Caco-2 (cell line): Measurements from ENCODE around the gene ATP12A. TPM values are rescaled to one million over a fixed set of nuclear protein-coding genes. Genes with fewer than 3 reads are reported as not detected.
A peak's percentile ranks its signal among the peaks of the same experiment; 100 is the strongest.

Experiments
- BruUV-seq: library from RNA; stranded (reverse); fragments of 400-500 nt; replicated peaks from 2 replicates; lab custom pipeline; 2021; lab: Mats Ljungman, UMichigan
- CTCF ChIA-PET: fragments of 300-600 bp; sonication (Branson Sonifier 250); formaldehyde crosslinking; loops from one replicate; lab custom pipeline; 2022; ENCODE audit warnings: antibody characterized with exemption; lab: Charles Lee
- POLR2A ChIA-PET: fragments of 300-600 bp; sonication (Branson Sonifier 250); formaldehyde crosslinking; loops from one replicate; lab custom pipeline; 2022; ENCODE audit warnings: antibody characterized with exemption; lab: Charles Lee
- DNase-seq, 2 experiments: peaks; one replicate each; pipeline versions ENCODE4 v3.0.0 to v3.0.0-alpha.2; 2020 to 2022
- H3K27me3 ChIP-seq: replicated peaks from 2 replicates; pipeline ENCODE4 v1.6.0; 2011; ENCODE audit warnings: low read length; ENCODE audit not compliant: control insufficient read depth, insufficient read depth
- H3K36me3 ChIP-seq: 2 replicates; pipeline ENCODE4 v1.5.1; 2011; ENCODE audit warnings: low read length; ENCODE audit not compliant: control insufficient read depth, insufficient read depth
- H3K4me1 ChIP-seq: fragments of 250-450 bp; sonication (Bioruptor Pico); 2 replicates; pipeline ENCODE4 v1.5.1; 2020; ENCODE audit warnings: mild to moderate bottlenecking
- H3K4me3 ChIP-seq: 2 replicates; pipeline ENCODE4 v1.5.1; 2011; ENCODE audit warnings: low read depth, mild to moderate bottlenecking, control low read depth, low read length
- H3K9me3 ChIP-seq: fragments of 250-450 bp; sonication (Bioruptor Pico); 2 replicates; pipeline ENCODE4 v1.5.1; 2020; ENCODE audit warnings: mild to moderate bottlenecking, moderate library complexity
- H3K27ac Mint-ChIP-seq: one replicate; pipeline ENCODE4 v1.8.0; 2022; ENCODE audit warnings: mixed read lengths; ENCODE audit not compliant: unreplicated experiment
- H3K27me3 Mint-ChIP-seq: one replicate; pipeline ENCODE4 v1.8.0; 2022; ENCODE audit warnings: mixed read lengths; ENCODE audit not compliant: insufficient read depth, unreplicated experiment
- H3K36me3 Mint-ChIP-seq: one replicate; pipeline ENCODE4 v1.8.0; 2022; ENCODE audit warnings: mild to moderate bottlenecking, mixed read lengths; ENCODE audit not compliant: insufficient read depth, unreplicated experiment
- H3K4me1 Mint-ChIP-seq: one replicate; pipeline ENCODE4 v1.8.0; 2022; ENCODE audit warnings: low read depth, mixed read lengths; ENCODE audit not compliant: unreplicated experiment
- H3K4me3 Mint-ChIP-seq: one replicate; pipeline ENCODE4 v1.8.0; 2022; ENCODE audit warnings: mild to moderate bottlenecking, moderate library complexity, mixed read lengths; ENCODE audit not compliant: unreplicated experiment
- H3K9me3 Mint-ChIP-seq: one replicate; pipeline ENCODE4 v1.8.0; 2022; ENCODE audit warnings: mixed read lengths; ENCODE audit not compliant: unreplicated experiment
- intact Hi-C: fragments of 100-400 bp; cut with micrococcal nuclease; formaldehyde crosslinking; loops from one replicate; pipeline ENCODE4 v1.10.0; 2022; ENCODE audit not compliant: unreplicated experiment
- total RNA-seq: library from RNA; stranded (reverse); gene quantifications from 2 replicates; pipeline ENCODE4 v1.2.3, GENCODE V29; 2022
- TF ChIP-seq, protein P1 (sequence below), 2 experiments: fragments of 200-600 bp in 1 of 2; IDR thresholded peaks; 1 replicate in 1 of 2; 2 replicates in 1 of 2; pipeline versions ENCODE4 v1.5.1 to v1.8.0; 2011 to 2022; ENCODE audit warnings: antibody characterized with exemption in 1 of 2, control low read depth in 1 of 2, inconsistent platforms in 1 of 2, low read depth in 1 of 2, low read length in 1 of 2, mild to moderate bottlenecking in 1 of 2, moderate library complexity in 1 of 2; ENCODE audit not compliant: insufficient read depth in 1 of 2, severe bottlenecking in 1 of 2, unreplicated experiment in 1 of 2

Gene ATP12A
- total RNA-seq, 1 experiment from 2014 or later: not detected

DNA sequence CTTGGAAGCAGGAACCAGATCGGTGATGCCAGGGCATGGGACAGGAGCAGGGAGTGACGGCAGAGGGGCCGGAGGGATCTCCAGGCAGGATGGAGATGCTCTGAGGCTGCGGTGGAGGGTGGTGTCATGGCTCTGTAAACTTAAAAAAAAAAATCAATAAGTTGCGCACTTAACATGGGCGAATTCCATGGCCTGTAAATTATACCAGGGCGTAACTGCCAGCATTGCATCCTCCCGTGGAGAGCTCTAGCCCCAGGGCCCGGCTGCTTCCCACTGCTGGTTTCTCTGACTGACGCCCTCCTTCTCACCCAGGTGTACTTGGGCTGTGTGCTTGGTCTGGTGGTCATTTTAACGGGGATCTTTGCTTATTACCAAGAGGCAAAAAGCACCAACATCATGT lies 8.7 kb downstream of the ATP12A start:
- TF ChIP-seq, protein P1, sequence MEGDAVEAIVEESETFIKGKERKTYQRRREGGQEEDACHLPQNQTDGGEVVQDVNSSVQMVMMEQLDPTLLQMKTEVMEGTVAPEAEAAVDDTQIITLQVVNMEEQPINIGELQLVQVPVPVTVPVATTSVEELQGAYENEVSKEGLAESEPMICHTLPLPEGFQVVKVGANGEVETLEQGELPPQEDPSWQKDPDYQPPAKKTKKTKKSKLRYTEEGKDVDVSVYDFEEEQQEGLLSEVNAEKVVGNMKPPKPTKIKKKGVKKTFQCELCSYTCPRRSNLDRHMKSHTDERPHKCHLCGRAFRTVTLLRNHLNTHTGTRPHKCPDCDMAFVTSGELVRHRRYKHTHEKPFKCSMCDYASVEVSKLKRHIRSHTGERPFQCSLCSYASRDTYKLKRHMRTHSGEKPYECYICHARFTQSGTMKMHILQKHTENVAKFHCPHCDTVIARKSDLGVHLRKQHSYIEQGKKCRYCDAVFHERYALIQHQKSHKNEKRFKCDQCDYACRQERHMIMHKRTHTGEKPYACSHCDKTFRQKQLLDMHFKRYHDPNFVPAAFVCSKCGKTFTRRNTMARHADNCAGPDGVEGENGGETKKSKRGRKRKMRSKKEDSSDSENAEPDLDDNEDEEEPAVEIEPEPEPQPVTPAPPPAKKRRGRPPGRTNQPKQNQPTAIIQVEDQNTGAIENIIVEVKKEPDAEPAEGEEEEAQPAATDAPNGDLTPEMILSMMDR (IDR thresholded peaks at IDR 0.05; ENCODE audit: insufficient read depth in 1 of 2, low read depth in 1 of 2, low read length in 1 of 2, severe bottlenecking in 1 of 2, unreplicated experiment in 1 of 2): no peak
- POLR2A ChIA-PET: no interaction called here
- H3K27me3 Mint-ChIP-seq: peaks cover 18% of the 10 kb centered on the region
- no peaks in the 10 kb centered on the region for H3K36me3 Mint-ChIP-seq
- Histone ChIP-seq H3K36me3 (no peaks in the 10 kb centered on the region), H3K9me3 (no peaks in the 10 kb centered on the region), H3K4me1 (no peaks in the 10 kb centered on the region), H3K27me3 (no peaks in the 10 kb centered on the region), H3K4me3 (no peak overlapping the region)
- BruUV-seq: no TSS peak
- intact Hi-C loops: no loop called here
- no peak for DNase-seq
- H3K4me3 Mint-ChIP-seq: no peak overlapping the region
- no peak overlapping the region for H3K27ac Mint-ChIP-seq
- H3K4me1 Mint-ChIP-seq: peaks cover 3% of the 10 kb centered on the region
- CTCF ChIA-PET: no interaction called here
- no peaks in the 10 kb centered on the region for H3K9me3 Mint-ChIP-seq

DNA sequence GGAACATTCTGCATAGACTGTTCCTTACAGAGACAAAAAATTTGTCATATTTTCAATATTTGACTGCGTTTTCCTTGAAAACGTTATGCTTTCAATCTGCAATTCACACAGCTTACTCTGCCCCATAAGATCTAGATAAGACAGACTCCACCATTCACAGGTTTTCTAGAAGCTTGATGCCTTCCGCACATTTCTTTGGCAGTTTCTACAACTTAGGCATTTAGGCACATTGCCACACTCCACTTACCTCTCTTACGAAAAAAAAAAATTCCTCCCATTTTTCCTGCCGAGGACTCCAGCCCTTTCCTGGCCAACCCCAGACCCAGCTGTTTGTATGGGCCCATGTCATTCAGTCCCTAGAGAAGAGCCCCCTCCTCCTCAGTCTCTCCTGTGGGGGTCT lies 11.2 kb downstream of the ATP12A start:
- TF ChIP-seq, protein P1 (IDR thresholded peaks at IDR 0.05; ENCODE audit: insufficient read depth in 1 of 2, low read depth in 1 of 2, low read length in 1 of 2, severe bottlenecking in 1 of 2, unreplicated experiment in 1 of 2): no peak
- no peak overlapping the region for H3K4me3 ChIP-seq
- no peaks in the 10 kb centered on the region for H3K27me3 ChIP-seq
- Mint-ChIP-seq H3K27ac (no peak overlapping the region), H3K4me1 (peaks cover 5% of the 10 kb centered on the region), H3K9me3 (no peaks in the 10 kb centered on the region), H3K27me3 (peaks cover 19% of the 10 kb centered on the region), H3K36me3 (no peaks in the 10 kb centered on the region), H3K4me3 (no peak overlapping the region)
- DNase-seq: no peak
- H3K9me3 ChIP-seq: no peaks in the 10 kb centered on the region
- H3K36me3 ChIP-seq: no peaks in the 10 kb centered on the region
- ChIA-PET CTCF (interaction anchor here (1.2 kb wide), 1 partner anchor 111 kb away, joined by 4 read pairs; no protein-coding TSS in a partner anchor), POLR2A (no interaction called here)
- no TSS peak for BruUV-seq
- intact Hi-C loops: loop anchor here (5.0 to 10.0 kb wide), 3 partner anchors 71 to 276 kb away; partner anchors contain the start of gene RNF17
- H3K4me1 ChIP-seq: no peaks in the 10 kb centered on the region

DNA sequence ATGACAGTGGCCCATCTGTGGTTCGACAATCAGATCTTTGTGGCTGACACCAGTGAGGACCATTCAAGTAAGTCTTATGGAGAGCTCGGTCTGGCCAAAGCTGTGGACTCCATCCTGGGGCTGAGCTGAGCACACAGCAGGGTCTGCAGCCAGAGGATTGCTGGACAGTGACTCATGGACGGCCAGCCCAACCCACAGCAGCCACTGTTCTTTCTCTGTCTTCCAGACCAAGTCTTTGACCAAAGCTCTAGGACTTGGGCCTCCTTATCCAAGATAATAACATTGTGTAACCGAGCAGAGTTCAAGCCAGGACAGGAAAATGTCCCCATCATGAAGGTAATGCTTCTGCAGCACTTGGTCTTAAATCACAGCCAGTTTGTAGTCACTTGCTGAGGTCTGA lies 12.4 kb downstream of the ATP12A start:
- Histone ChIP-seq H3K4me1 (no peaks in the 10 kb centered on the region), H3K4me3 (no peak overlapping the region), H3K36me3 (no peaks in the 10 kb centered on the region), H3K27me3 (no peaks in the 10 kb centered on the region), H3K9me3 (no peaks in the 10 kb centered on the region)
- H3K27ac Mint-ChIP-seq: no peak overlapping the region
- TF ChIP-seq, protein P1 (IDR thresholded peaks at IDR 0.05; ENCODE audit: insufficient read depth in 1 of 2, low read depth in 1 of 2, low read length in 1 of 2, severe bottlenecking in 1 of 2, unreplicated experiment in 1 of 2): no peak
- H3K27me3 Mint-ChIP-seq: peaks cover 16% of the 10 kb centered on the region
- no peaks in the 10 kb centered on the region for H3K9me3 Mint-ChIP-seq
- no TSS peak for BruUV-seq
- ChIA-PET CTCF (interaction anchor here (0.5 to 1.2 kb wide), 4 partner anchors 13 to 293 kb away, joined by 3 to 4 read pairs (median 3); partner anchors contain the start of gene ATP12A), POLR2A (no interaction called here)
- intact Hi-C loops: loop anchor here (5.0 to 10.0 kb wide), 3 partner anchors 70 to 275 kb away; partner anchors contain the start of gene RNF17
- H3K36me3 Mint-ChIP-seq: no peaks in the 10 kb centered on the region
- DNase-seq: peak in 1 of 2 experiments; percentile 24
- peaks cover 5% of the 10 kb centered on the region for H3K4me1 Mint-ChIP-seq
- H3K4me3 Mint-ChIP-seq: no peak overlapping the region
